Fibroblast of lung (primary cell): ENCODE results near the gene SULF2. TPM values are rescaled to one million over a fixed set of nuclear protein-coding genes. Genes with fewer than 3 reads are reported as not detected.

Experiments
- DNase-seq, 2 donors: peaks; one replicate each; pipeline versions ENCODE4 v3.0.0 to v3.0.0-alpha.2; 2010; ENCODE audit warnings: low read depth in 2 of 2
- H2AFZ ChIP-seq: 2 replicates; pipeline ENCODE4 v1.5.1; 2012; ENCODE audit warnings: low read length, control low read depth, inconsistent platforms
- H3K27ac ChIP-seq: 2 replicates; pipeline ENCODE4 v1.5.1; 2011; ENCODE audit warnings: low read length, control low read depth; ENCODE audit not compliant: insufficient read depth
- H3K27me3 ChIP-seq: 2 replicates; pipeline ENCODE4 v1.5.1; 2011; ENCODE audit warnings: mild to moderate bottlenecking, low read length; ENCODE audit not compliant: control insufficient read depth, insufficient read depth
- H3K36me3 ChIP-seq: 2 replicates; pipeline ENCODE4 v1.5.1; 2011; ENCODE audit warnings: low read length; ENCODE audit not compliant: control insufficient read depth, insufficient read depth
- H3K4me1 ChIP-seq: 2 replicates; pipeline ENCODE4 v1.5.1; 2011; ENCODE audit warnings: low read length; ENCODE audit not compliant: control insufficient read depth, insufficient read depth; ENCODE audit errors: extremely low read depth
- H3K4me2 ChIP-seq: 2 replicates; pipeline ENCODE4 v1.5.1; 2011; ENCODE audit warnings: low read length, control low read depth; ENCODE audit not compliant: insufficient read depth; ENCODE audit errors: extremely low read depth
- H3K4me3 ChIP-seq, 4 experiments: fragments of 200-600 bp in 1 of 4; sonication (generic) in 1 of 4; replicated peaks in 1 of 4; 2 replicates each; pipeline ENCODE4 v1.5.1; 2011 to 2016; ENCODE audit warnings: low read length in 4 of 4, low read depth in 3 of 4, mild to moderate bottlenecking in 3 of 4, control low read depth in 2 of 4, inconsistent platforms in 1 of 4, mixed read lengths in 1 of 4; ENCODE audit not compliant: insufficient read depth in 1 of 4; ENCODE audit errors: control extremely low read depth in 1 of 4
- H3K79me2 ChIP-seq: 2 replicates; pipeline ENCODE4 v1.5.1; 2012; ENCODE audit warnings: mild to moderate bottlenecking, low read length, inconsistent platforms; ENCODE audit not compliant: control insufficient read depth, insufficient read depth
- H3K9ac ChIP-seq: 2 replicates; pipeline ENCODE4 v1.5.1; 2011; ENCODE audit warnings: mild to moderate bottlenecking, low read length, control low read depth; ENCODE audit not compliant: insufficient read depth
- H3K9me3 ChIP-seq: 2 replicates; pipeline ENCODE4 v1.5.1; 2012; ENCODE audit warnings: low read depth, low read length; ENCODE audit not compliant: control insufficient read depth, insufficient read depth
- H4K20me1 ChIP-seq: 2 replicates; pipeline ENCODE4 v1.5.1; 2011; ENCODE audit warnings: low read length; ENCODE audit not compliant: control insufficient read depth, insufficient read depth; ENCODE audit errors: extremely low read depth
- CTCF ChIP-seq, 2 donors: IDR thresholded peaks in 1 of 2; conservative IDR thresholded peaks in 1 of 2; 1 replicate in 1 of 2; 2 replicates in 1 of 2; pipeline ENCODE4 v1.5.1; 2011 to 2012; ENCODE audit warnings: low read length in 2 of 2, control low read depth in 1 of 2, inconsistent platforms in 1 of 2, low read depth in 1 of 2, mild to moderate bottlenecking in 1 of 2
- EZH2 ChIP-seq: IDR thresholded peaks from 2 replicates; pipeline ENCODE4 v1.5.1; 2012; ENCODE audit warnings: low read length, control low read depth, mild to moderate bottlenecking; ENCODE audit errors: missing control alignments
- polyA plus RNA-seq, 2 donors: library from polyadenylated mRNA; depleted of rRNA in 1 of 2; stranded (reverse) in 1 of 2; unstranded in 1 of 2; fragments of >200 nt; gene quantifications; 2 replicates each; pipeline ENCODE4 v1.2.1, GENCODE V29; 2011 to 2012; ENCODE audit warnings: missing spikeins in 1 of 2
- total RNA-seq: library from RNA; depleted of rRNA; stranded (reverse); fragments of >200 nt; gene quantifications from 2 replicates; pipeline ENCODE4 v1.2.1, GENCODE V29; 2014

The SULF2 gene
- total and polyA plus RNA-seq, 2 donors (not counting 1 experiment from before 2014, with no cell fraction given), result 0.26 to 9.6 TPM

GRCh38 chr20:47818996-47819609, 33.8 kb upstream of the SULF2 start:
- no peak overlapping the region for H3K27ac ChIP-seq
- no peak for TF ChIP-seq EZH2
- TF ChIP-seq CTCF (conservative IDR thresholded peaks at IDR 0.05 in 1 of 2, IDR thresholded peaks at IDR 0.05 in 1 of 2; ENCODE audit: low read depth in 1 of 2, low read length in 2 of 2), result no peak
- no peaks in the 10 kb centered on the region for H3K4me1 ChIP-seq
- DNase-seq, result no peak
- H3K79me2 ChIP-seq, result no peaks in the 10 kb centered on the region
- H3K4me2 ChIP-seq, result no peak overlapping the region
- H3K4me3 ChIP-seq, result no peak overlapping the region
- H3K36me3 ChIP-seq, result no peaks in the 10 kb centered on the region
- H3K9ac ChIP-seq, result no peak overlapping the region
- no peak overlapping the region for H2AFZ ChIP-seq
- H4K20me1 ChIP-seq, result no peaks in the 10 kb centered on the region
- no peaks in the 10 kb centered on the region for H3K27me3 ChIP-seq
- H3K9me3 ChIP-seq, result no peaks in the 10 kb centered on the region

- no peak overlapping the region for H3K4me2 ChIP-seq
- H3K9me3 ChIP-seq, result no peaks in the 10 kb centered on the region
- H3K27me3 ChIP-seq, result no peaks in the 10 kb centered on the region
- H4K20me1 ChIP-seq, result no peaks in the 10 kb centered on the region
- H3K36me3 ChIP-seq, result no peaks in the 10 kb centered on the region
- H3K79me2 ChIP-seq, result no peaks in the 10 kb centered on the region
- TF ChIP-seq CTCF (conservative IDR thresholded peaks at IDR 0.05 in 1 of 2, IDR thresholded peaks at IDR 0.05 in 1 of 2; ENCODE audit: low read depth in 1 of 2, low read length in 2 of 2) (no peak), EZH2 (no peak)
- no peak overlapping the region for H3K9ac ChIP-seq
- no peak overlapping the region for H3K27ac ChIP-seq
- no peak overlapping the region for H2AFZ ChIP-seq
- H3K4me3 ChIP-seq, result no peak overlapping the region
- no peak for DNase-seq
- no peaks in the 10 kb centered on the region for H3K4me1 ChIP-seq
Measured at GRCh38 chr20:47818466-47818865, 33.2 kb upstream of the SULF2 start.

GRCh38 chr20:47818016-47818415, 32.7 kb upstream of the SULF2 start:
- no peak for DNase-seq
- no peak overlapping the region for H3K27ac ChIP-seq
- H4K20me1 ChIP-seq, result no peaks in the 10 kb centered on the region
- H3K4me2 ChIP-seq, result no peak overlapping the region
- H3K79me2 ChIP-seq, result no peaks in the 10 kb centered on the region
- no peaks in the 10 kb centered on the region for H3K36me3 ChIP-seq
- no peaks in the 10 kb centered on the region for H3K9me3 ChIP-seq
- H3K27me3 ChIP-seq, result no peaks in the 10 kb centered on the region
- TF ChIP-seq CTCF (conservative IDR thresholded peaks at IDR 0.05 in 1 of 2, IDR thresholded peaks at IDR 0.05 in 1 of 2; ENCODE audit: low read depth in 1 of 2, low read length in 2 of 2) (no peak), EZH2 (no peak)
- no peak overlapping the region for H3K9ac ChIP-seq
- H2AFZ ChIP-seq, result no peak overlapping the region
- no peak overlapping the region for H3K4me3 ChIP-seq
- H3K4me1 ChIP-seq, result no peaks in the 10 kb centered on the region
